Naive thymus-derived CD8-positive, alpha-beta T cell (primary cell): Measurements from ENCODE around the gene AGO3. TPM values are rescaled to one million over a fixed set of nuclear protein-coding genes. Genes with fewer than 3 reads are reported as not detected.
"Not testable (repeated sequence)": the region's sequence is repeated elsewhere in the genome, so short reads cannot be mapped to it uniquely, and the experiment has no call there.

ENCODE experiments used
- ATAC-seq, 2 donors: fragments of 150-1000 bp; cut with Tn5 transposase in 1 of 2; sonication (Bioruptor Pico), chemical (Tn5 transposase) in 1 of 2; 1 replicate in 1 of 2; 2 replicates in 1 of 2; pipeline ENCODE4 v1.10.0; 2021; ENCODE audit warnings: mild to moderate bottlenecking in 2 of 2, moderate library complexity in 2 of 2
- POLR2A ChIA-PET: fragments of 350-600 bp; sonication (Branson Sonifier 250); formaldehyde crosslinking; loops from one replicate; lab custom pipeline; 2021; ENCODE audit warnings: antibody characterized with exemption; lab: Charles Lee
- DNase-seq, 10 donors: peaks; one replicate each; pipeline versions ENCODE4 v3.0.0 to v3.0.0-alpha.2; 2020 to 2022
- H3K27ac Mint-ChIP-seq, 10 donors: one replicate each; pipeline ENCODE4 v1.8.0; 2020 to 2022; ENCODE audit warnings: mild to moderate bottlenecking in 10 of 10, mixed read lengths in 10 of 10, moderate library complexity in 4 of 10, inconsistent platforms in 1 of 10
- H3K27me3 Mint-ChIP-seq, 5 donors: one replicate each; pipeline ENCODE4 v1.8.0; 2021 to 2022; ENCODE audit warnings: mixed read lengths in 5 of 5
- H3K36me3 Mint-ChIP-seq, 3 donors: one replicate each; pipeline ENCODE4 v1.8.0; 2020 to 2022; ENCODE audit warnings: mixed read lengths in 3 of 3, mild to moderate bottlenecking in 2 of 3, inconsistent platforms in 1 of 3
- H3K4me1 Mint-ChIP-seq, 4 donors: one replicate each; pipeline ENCODE4 v1.8.0; 2021 to 2022; ENCODE audit warnings: mixed read lengths in 4 of 4
- H3K4me3 Mint-ChIP-seq, 10 donors: one replicate each; pipeline ENCODE4 v1.8.0; 2020 to 2022; ENCODE audit warnings: mild to moderate bottlenecking in 10 of 10, mixed read lengths in 10 of 10, moderate library complexity in 6 of 10, inconsistent platforms in 1 of 10
- H3K9me3 Mint-ChIP-seq, 9 donors: one replicate each; pipeline ENCODE4 v1.8.0; 2020 to 2022; ENCODE audit warnings: mixed read lengths in 9 of 9, mild to moderate bottlenecking in 3 of 9, inconsistent platforms in 1 of 9, moderate library complexity in 1 of 9
- polyA plus RNA-seq, 3 donors: library from polyadenylated mRNA; unstranded; fragments of 300-500 nt; fragmentation: Illumina TruSeq; gene quantifications; one replicate each; pipeline ENCODE4 v1.2.3, GENCODE V29; 2021
- total RNA-seq, 8 experiments: library from RNA in 2 of 8; stranded (reverse) in 2 of 8; gene quantifications; one replicate each; pipeline ENCODE4 v1.2.3 and lab custom pipeline; 2021 to 2026

Gene AGO3
- total and polyA plus RNA-seq, 5 experiments from 2014 or later = 5.7 to 40.8 (median 16.8) TPM

DNA sequence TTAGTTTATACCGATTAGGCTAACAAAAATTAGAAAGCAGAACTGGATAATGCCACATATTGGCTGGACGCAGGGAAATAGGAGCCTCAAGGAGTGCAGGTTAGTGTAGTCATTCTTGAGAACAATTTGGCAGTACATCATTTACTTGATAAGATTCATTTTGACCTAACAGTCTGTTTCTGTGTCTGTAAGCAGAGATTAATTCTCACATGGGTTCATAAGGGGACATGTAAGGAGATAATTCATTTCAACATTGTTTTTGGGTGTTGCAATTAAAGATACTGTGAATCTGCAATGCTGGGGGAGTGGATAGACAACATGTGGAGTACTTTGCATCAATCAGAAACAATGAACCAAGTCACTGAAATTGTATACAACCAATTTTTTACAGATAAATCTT lies 32.0 kb downstream of the AGO3 start:
- no peaks in the 10 kb centered on the region for H3K27me3 Mint-ChIP-seq
- ATAC-seq = no peak
- peaks cover 0 to 3% (median 0%) of the 10 kb centered on the region in 9 donors for H3K9me3 Mint-ChIP-seq
- no peak overlapping the region for H3K4me3 Mint-ChIP-seq
- POLR2A ChIA-PET = no interaction called here
- peaks cover 0 to 11% (median 5%) of the 10 kb centered on the region in 4 donors for H3K4me1 Mint-ChIP-seq
- H3K27ac Mint-ChIP-seq = peak overlapping the region in 1 of 10 donors; percentile 23
- peaks cover 4 to 17% (median 12%) of the 10 kb centered on the region in 3 donors for H3K36me3 Mint-ChIP-seq
- no peak for DNase-seq

DNA sequence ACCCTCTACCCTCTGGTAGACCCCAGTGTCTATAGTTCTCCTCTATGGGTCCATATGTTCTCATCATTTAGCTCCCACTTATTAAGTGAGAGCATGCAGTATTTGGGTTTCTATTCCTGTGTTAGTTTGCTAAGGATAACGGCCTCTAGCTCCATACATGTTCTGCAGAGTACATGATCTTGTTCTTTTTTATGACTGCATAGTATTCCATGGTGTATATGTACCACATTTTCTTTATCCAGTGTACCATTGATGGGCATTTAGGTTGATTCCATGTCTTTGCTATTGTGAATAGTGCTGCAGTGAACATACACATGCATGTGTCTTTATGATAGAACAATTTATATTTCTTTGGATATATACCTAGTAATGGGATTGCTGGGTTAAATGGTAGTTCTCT lies 33.4 kb downstream of the AGO3 start:
- Mint-ChIP-seq H3K27ac (peak overlapping the region in 1 of 10 donors; percentile 25), H3K36me3 (peaks cover 12 to 28% (median 24%) of the 10 kb centered on the region in 3 donors), H3K4me3 (peak overlapping the region in 1 of 10 donors; percentile 14), H3K4me1 (peaks cover 4 to 12% (median 5%) of the 10 kb centered on the region in 4 donors)
- H3K27me3 Mint-ChIP-seq, H3K9me3 Mint-ChIP-seq, DNase-seq, ATAC-seq: not testable (repeated sequence)
- POLR2A ChIA-PET = interaction anchor here (0.6 kb wide), 1 partner anchor 441 kb away, joined by 3 read pairs; no protein-coding TSS in a partner anchor

DNA sequence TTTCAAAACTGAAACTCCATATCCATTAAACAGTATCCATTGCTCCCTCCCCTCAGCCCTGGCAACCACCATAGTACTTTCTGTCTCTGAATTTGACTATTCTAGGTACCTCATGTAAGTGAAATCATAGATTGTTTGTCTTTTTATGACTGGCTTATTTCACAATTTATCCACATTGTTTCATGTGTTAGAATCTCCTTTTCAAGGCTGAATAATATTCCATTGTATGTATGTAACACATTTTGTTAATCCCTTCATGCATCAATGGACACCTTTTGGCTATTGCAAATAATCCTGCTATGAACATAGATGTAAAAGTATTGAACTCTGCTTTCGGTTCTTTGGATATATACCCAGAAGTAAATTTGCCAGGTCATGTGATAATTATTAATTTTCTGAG lies 37.5 kb downstream of the AGO3 start:
- Mint-ChIP-seq H3K27ac (no peak overlapping the region), H3K4me3 (no peak overlapping the region), H3K36me3 (peaks cover 12 to 57% (median 37%) of the 10 kb centered on the region in 3 donors), H3K27me3 (no peaks in the 10 kb centered on the region), H3K9me3 (peaks cover 0 to 3% (median 0%) of the 10 kb centered on the region in 9 donors), H3K4me1 (peaks cover 4 to 7% (median 5%) of the 10 kb centered on the region in 4 donors)
- POLR2A ChIA-PET = no interaction called here
- no peak for ATAC-seq
- no peak for DNase-seq

DNA sequence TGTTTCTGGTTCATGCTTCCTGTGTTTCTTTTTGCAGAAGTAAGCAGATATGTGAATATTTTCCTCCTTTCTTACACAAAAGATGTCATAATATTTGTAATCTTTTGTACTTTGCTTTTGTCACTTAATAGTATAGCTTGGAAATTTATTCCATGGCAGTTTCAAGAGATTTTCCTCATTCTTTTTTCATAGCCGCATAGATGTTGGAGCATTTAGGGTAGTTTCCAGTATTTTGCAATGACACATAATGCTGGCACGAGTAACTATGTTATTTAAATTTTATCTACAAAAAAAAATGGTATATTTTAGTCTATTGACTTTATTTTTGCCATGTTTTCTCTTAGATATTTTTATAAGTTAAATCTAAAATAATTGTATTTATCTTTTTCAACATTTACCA lies 40.7 kb downstream of the AGO3 start:
- H3K4me1 Mint-ChIP-seq = peaks cover 4 to 15% (median 6%) of the 10 kb centered on the region in 4 donors
- H3K36me3 Mint-ChIP-seq = peaks cover 12 to 79% (median 40%) of the 10 kb centered on the region in 3 donors
- no peaks in the 10 kb centered on the region for H3K9me3 Mint-ChIP-seq
- peak overlapping the region in 1 of 10 donors; percentile 71 for H3K27ac Mint-ChIP-seq
- H3K4me3 Mint-ChIP-seq = no peak overlapping the region
- H3K27me3 Mint-ChIP-seq = no peaks in the 10 kb centered on the region
- POLR2A ChIA-PET = no interaction called here
- ATAC-seq (no peak), DNase-seq (no peak)

DNA sequence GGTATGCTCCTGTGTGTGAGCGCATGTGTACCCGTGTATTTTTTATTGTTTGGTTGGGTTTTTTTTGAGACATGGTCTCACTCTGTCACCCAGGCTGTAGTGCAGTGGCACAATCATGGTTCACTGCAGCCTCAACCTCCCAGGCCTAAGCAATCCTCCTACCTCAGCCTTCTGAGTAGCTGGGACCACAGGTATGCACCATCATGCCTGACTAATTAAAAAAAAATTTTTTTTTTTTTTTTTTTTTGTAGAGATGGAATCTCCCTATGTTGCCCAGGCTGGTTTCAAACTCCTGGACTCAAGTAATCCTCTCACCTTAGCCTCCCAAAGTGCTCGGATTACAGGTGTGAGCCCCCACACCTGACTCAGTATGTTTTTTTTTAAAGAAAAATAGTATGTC lies 41.7 kb downstream of the AGO3 start:
- H3K27me3 Mint-ChIP-seq, H3K27ac Mint-ChIP-seq, POLR2A ChIA-PET, ATAC-seq, H3K9me3 Mint-ChIP-seq, DNase-seq, H3K4me3 Mint-ChIP-seq: not testable (repeated sequence)
- Mint-ChIP-seq H3K36me3 (peaks cover 11 to 77% (median 40%) of the 10 kb centered on the region in 3 donors), H3K4me1 (peaks cover 2 to 15% (median 6%) of the 10 kb centered on the region in 4 donors)

DNA sequence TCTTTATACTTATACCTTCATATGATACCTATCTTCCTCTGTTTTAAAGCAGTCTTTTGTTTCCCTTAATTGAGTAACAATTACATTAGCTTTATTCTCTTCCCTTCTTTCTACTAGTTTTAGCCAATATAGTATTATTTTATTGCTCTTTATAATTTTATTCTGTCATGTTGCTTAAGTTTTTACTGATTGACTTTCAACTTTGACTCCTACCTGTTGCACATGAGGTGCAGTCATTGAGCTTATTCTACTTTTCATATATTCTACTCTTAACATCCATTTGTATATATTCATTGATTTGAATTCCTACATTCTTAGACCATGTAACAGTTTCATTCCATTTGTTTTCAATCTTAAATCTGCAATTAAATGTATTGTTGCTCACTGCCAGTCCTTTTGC lies 49.2 kb downstream of the AGO3 start:
- POLR2A ChIA-PET = no interaction called here
- Mint-ChIP-seq H3K4me1 (peaks cover 0 to 8% (median 3%) of the 10 kb centered on the region in 4 donors), H3K27me3 (no peaks in the 10 kb centered on the region), H3K4me3 (no peak overlapping the region), H3K27ac (peak overlapping the region in 1 of 10 donors; percentile 16), H3K36me3 (peaks cover 0 to 76% (median 19%) of the 10 kb centered on the region in 3 donors), H3K9me3 (no peaks in the 10 kb centered on the region)
- DNase-seq (no peak), ATAC-seq (no peak)

DNA sequence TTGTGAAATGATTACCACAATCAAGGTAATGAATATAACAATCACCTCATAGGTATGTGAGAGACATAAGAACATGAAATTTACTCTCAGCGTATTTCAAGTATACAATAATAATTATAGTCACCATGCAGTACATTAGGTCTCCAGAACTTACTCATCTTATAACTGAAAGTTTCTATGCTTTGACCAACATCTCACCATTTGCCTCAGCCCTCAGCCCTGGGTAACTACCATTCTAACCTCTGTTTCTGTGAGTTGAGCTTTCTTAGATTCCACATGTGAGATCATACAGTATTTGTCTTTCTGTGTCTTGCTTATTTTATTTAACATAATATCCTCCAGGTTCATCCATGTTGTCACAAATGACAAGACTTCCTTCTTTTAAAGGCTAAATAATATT lies 57.3 kb downstream of the AGO3 start:
- POLR2A ChIA-PET = no interaction called here
- Mint-ChIP-seq H3K36me3 (peaks cover 0 to 47% (median 16%) of the 10 kb centered on the region in 3 donors), H3K4me1 (no peaks in the 10 kb centered on the region), H3K9me3 (no peaks in the 10 kb centered on the region), H3K27ac (no peak overlapping the region), H3K4me3 (no peak overlapping the region), H3K27me3 (no peaks in the 10 kb centered on the region)
- ATAC-seq (no peak), DNase-seq (no peak)

DNA sequence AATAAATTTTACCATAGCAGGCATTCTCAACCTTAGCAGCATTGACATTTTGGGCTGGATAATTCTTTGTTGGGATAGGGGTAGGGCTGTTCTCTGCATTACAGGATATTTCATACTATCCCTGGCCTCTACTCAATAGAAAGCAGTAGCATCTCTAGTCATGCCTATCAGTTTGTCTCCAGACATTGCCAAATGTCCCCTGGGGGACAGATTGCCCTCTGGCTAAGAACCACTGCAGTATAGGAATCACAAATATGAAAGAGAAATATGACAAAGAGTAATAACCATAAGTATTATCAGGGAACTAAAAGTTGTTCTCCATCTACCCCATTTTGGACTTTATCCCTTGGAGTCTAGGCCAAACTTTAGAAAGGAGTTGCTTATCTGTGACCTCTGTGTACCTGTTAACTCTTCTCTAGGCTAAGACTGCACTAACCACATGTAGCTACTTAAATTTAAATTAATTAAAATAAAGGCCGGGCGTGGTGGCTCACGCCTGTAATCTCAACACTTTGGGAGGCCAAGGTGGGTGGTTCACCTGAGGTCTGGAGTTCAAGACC lies 76.1 kb downstream of the AGO3 start:
- POLR2A ChIA-PET = no interaction called here
- H3K36me3 Mint-ChIP-seq = peaks cover 0 to 42% (median 10%) of the 10 kb centered on the region in 3 donors
- no peaks in the 10 kb centered on the region for H3K9me3 Mint-ChIP-seq
- no peak overlapping the region for H3K27ac Mint-ChIP-seq
- no peak for ATAC-seq
- no peak overlapping the region for H3K4me3 Mint-ChIP-seq
- no peak for DNase-seq
- H3K27me3 Mint-ChIP-seq = no peaks in the 10 kb centered on the region
- no peaks in the 10 kb centered on the region for H3K4me1 Mint-ChIP-seq

DNA sequence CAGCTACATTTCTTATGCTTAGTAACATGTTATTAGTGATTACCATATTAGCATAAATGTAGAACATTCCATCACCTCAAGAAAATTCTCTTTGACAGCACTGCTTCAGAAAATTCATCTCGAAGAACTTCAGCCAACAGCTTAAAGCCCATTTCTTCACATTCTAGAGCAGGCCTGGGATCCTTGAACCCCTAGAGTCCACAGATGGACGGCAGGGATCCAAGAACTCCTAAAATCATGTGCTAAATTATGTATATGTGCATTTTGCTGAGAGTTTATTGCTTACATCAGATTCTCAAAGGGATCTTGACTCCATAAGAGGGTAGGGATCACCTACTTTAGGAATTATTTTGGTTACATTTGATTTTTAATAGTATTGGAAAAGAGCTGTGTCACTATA lies 76.8 kb downstream of the AGO3 start:
- POLR2A ChIA-PET = no interaction called here

DNA sequence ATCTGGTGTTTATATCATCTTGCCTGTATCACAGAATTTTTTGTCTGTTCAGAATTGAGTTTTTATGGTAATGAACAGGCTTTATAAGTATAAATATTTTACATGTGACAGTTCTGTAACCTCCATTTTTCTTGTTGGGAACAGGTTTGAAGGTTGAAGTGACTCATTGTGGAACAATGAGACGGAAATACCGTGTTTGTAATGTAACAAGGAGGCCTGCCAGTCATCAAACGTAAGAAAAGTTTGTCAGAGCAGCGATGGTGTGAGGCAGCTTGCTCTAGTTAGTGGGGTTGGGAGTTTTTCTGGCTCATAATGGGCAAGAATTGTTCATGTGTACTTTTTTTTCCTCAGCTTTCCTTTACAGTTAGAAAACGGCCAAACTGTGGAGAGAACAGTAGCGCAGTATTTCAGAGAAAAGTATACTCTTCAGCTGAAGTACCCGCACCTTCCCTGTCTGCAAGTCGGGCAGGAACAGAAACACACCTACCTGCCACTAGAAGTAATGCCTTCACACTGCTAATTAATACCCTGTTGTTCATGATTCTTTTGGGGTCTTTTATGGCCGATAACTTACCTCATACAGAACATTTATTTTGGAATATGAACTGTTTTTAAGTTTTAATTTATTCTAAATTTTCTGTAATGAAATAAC lies 77.8 kb downstream of the AGO3 start:
- no peak for ATAC-seq
- Mint-ChIP-seq H3K27ac (no peak overlapping the region), H3K4me1 (no peaks in the 10 kb centered on the region), H3K36me3 (peaks cover 0 to 54% (median 14%) of the 10 kb centered on the region in 3 donors), H3K4me3 (no peak overlapping the region), H3K9me3 (no peaks in the 10 kb centered on the region), H3K27me3 (no peaks in the 10 kb centered on the region)
- DNase-seq = no peak
- POLR2A ChIA-PET = no interaction called here

More for the DNA sequence above, 76.8 kb downstream of the AGO3 start:
- Mint-ChIP-seq H3K9me3 (no peaks in the 10 kb centered on the region), H3K27me3 (no peaks in the 10 kb centered on the region), H3K4me1 (no peaks in the 10 kb centered on the region), H3K36me3 (peaks cover 0 to 47% (median 10%) of the 10 kb centered on the region in 3 donors), H3K27ac (no peak overlapping the region), H3K4me3 (no peak overlapping the region)
- ATAC-seq (no peak), DNase-seq (no peak)

DNA sequence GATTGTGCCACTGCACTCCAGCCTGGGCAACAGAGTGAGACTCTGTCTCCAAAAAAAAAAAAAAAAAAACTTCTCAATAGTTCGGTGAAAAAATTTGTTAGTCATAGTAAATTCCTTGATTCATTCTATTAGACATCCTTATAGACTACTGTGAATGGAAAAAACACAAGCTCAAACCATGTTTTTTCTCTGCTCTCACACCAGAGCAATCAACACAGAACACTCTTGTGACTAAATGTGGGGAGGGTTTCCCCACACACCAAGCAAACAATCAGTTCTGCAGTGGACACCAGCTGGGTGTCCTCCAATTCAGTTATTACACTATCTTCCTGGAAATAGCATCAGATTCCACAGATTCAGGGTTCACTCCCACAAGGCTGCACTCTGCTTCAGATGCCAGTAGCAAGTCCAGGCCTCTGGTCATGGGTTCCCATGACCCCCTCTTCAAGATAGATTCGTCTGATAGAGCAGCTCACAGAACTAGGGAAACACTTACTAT lies 83.9 kb downstream of the AGO3 start:
- POLR2A ChIA-PET = no interaction called here
- H3K9me3 Mint-ChIP-seq = no peaks in the 10 kb centered on the region
- DNase-seq (no peak), ATAC-seq (no peak)
- no peak overlapping the region for H3K4me3 Mint-ChIP-seq
- peaks cover 3 to 87% (median 36%) of the 10 kb centered on the region in 3 donors for H3K36me3 Mint-ChIP-seq
- H3K27me3 Mint-ChIP-seq = no peaks in the 10 kb centered on the region
- no peaks in the 10 kb centered on the region for H3K4me1 Mint-ChIP-seq
- no peak overlapping the region for H3K27ac Mint-ChIP-seq

DNA sequence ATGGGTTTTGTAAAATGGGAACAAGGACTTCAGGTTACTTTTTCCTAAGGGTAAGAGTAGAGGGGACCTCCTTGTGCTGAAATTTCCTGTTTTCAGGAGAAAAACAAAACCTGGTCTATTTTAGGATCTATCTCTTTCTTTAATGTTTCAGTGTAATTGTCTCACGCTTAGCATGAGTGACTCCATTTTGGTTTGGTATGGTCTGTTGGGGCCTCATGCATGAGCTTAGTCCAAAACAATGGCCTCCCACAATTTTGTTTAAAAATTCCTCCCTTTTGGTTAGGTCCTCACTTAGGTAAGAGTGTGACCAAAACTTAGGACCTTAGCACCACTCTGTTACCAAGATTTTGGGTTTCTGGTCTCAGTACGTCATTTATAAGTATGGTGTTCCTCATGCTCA lies 85.8 kb downstream of the AGO3 start:
- Mint-ChIP-seq H3K27me3 (no peaks in the 10 kb centered on the region), H3K9me3 (no peaks in the 10 kb centered on the region), H3K36me3 (peaks cover 3 to 78% (median 35%) of the 10 kb centered on the region in 3 donors), H3K27ac (no peak overlapping the region), H3K4me1 (no peaks in the 10 kb centered on the region), H3K4me3 (no peak overlapping the region)
- no peak for DNase-seq
- no peak for ATAC-seq
- POLR2A ChIA-PET = no interaction called here

DNA sequence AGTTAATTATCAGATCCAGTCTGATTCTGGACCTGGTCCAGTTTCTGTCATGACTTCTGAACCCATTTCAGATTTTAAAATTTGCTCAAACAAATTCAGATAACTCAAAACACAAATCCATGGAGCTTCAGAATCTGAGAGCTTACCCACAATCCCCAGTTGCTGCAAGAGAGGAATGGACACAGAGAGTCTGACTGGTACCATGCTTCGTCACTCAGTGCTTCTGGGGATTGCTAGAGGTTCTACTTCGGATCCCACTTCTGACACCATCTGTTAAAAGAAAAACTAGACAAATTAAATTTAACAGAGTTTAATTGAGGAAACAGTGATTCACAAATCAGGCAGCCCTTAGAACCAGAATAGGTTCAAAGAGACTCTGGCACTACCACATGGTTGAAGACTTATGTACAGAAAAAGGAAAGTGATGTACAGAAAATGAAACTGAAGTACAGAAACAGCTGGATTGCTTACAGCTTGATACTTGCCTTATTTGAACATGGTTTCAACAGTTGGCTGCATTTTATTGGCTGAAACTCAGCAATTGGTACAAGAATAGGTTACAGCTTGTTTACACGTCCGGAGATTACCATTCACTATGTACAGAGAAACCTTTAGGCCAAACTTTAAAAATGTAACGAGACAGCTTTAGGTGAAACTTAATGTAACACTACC lies 92.3 kb downstream of the AGO3 start:
- Mint-ChIP-seq H3K9me3 (no peaks in the 10 kb centered on the region), H3K4me3 (no peak overlapping the region), H3K27me3 (no peaks in the 10 kb centered on the region), H3K27ac (peak overlapping the region in 3 of 10 donors; percentile 3 to 55 (median 44)), H3K4me1 (no peaks in the 10 kb centered on the region), H3K36me3 (peaks cover 16 to 63% (median 37%) of the 10 kb centered on the region in 3 donors)
- ATAC-seq = no peak
- DNase-seq = no peak
- POLR2A ChIA-PET = no interaction called here
